H4 (cell line): ENCODE results near the gene RAI1. TPM values are rescaled to one million over a fixed set of nuclear protein-coding genes. Genes with fewer than 3 reads are reported as not detected.

Experiments
- DNase-seq: peaks from one replicate; pipeline ENCODE4 v3.0.0-alpha.2; 2015; ENCODE audit warnings: low spot score
- total RNA-seq: library from RNA; depleted of rRNA; stranded (reverse); fragments of >200 nt; shearing (Covaris generic); gene quantifications from 2 replicates; pipeline ENCODE4 v1.2.3, GENCODE V29; 2014

RAI1 gene
- total RNA-seq, 1 experiment from 2014 or later: 2.4 TPM

GRCh38 chr17:17767154-17767869 lies 86.1 kb downstream of the RAI1 start:
- DNase-seq: no peak

- DNase-seq: no peak
These were observed 86.7 kb downstream of the RAI1 start for GRCh38 chr17:17767887-17768418.

GRCh38 chr17:17768424-17769088 lies 87.3 kb downstream of the RAI1 start:
- DNase-seq: no peak

- DNase-seq: no peak
These were observed 88.8 kb downstream of the RAI1 start for GRCh38 chr17:17769869-17770631.

GRCh38 chr17:17770632-17771044 lies 89.4 kb downstream of the RAI1 start:
- DNase-seq: no peak

GRCh38 chr17:17771498-17772201 lies 90.4 kb downstream of the RAI1 start:
- no peak for DNase-seq

GRCh38 chr17:17772231-17772630 lies 91.0 kb downstream of the RAI1 start:
- no peak for DNase-seq

- DNase-seq: peak; percentile 42
These were observed 93.0 kb downstream of the RAI1 start for GRCh38 chr17:17774009-17774881.

- no peak for DNase-seq
These were observed 95.6 kb downstream of the RAI1 start for GRCh38 chr17:17776889-17777288.

- DNase-seq: no peak
These were observed 97.2 kb downstream of the RAI1 start for GRCh38 chr17:17778308-17779014.

GRCh38 chr17:17779015-17779611 lies 97.9 kb downstream of the RAI1 start:
- no peak for DNase-seq

- peak; percentile 27 for DNase-seq
These were observed 99.8 kb downstream of the RAI1 start for GRCh38 chr17:17780922-17781590.

- no peak for DNase-seq
These were observed 100.6 kb downstream of the RAI1 start for GRCh38 chr17:17781591-17782496.

GRCh38 chr17:17782523-17783115 lies 101.4 kb downstream of the RAI1 start:
- no peak for DNase-seq

GRCh38 chr17:17783116-17783824 lies 102.0 kb downstream of the RAI1 start:
- DNase-seq: no peak

GRCh38 chr17:17783825-17784656 lies 102.8 kb downstream of the RAI1 start:
- DNase-seq: no peak
